SK-N-SH (cell line): ENCODE results near the gene WSB2.
"Not testable (repeated sequence)": the region's sequence is repeated elsewhere in the genome, so short reads cannot be mapped to it uniquely, and the experiment has no call there.

Experiments
- CTCF ChIP-seq: fragments of 200-600 bp; sonication (generic); IDR thresholded peaks from 2 replicates; pipeline ENCODE4 v1.6.1; 2017; ENCODE audit warnings: antibody characterized with exemption, mild to moderate bottlenecking, moderate library complexity
- MAX ChIP-seq: IDR thresholded peaks from 2 replicates; pipeline ENCODE4 v1.4.0; 2012; ENCODE audit warnings: low read depth
- POLR2AphosphoS5 ChIP-seq: IDR thresholded peaks from 2 replicates; pipeline ENCODE4 v1.6.1; 2012; ENCODE audit warnings: low read depth, low read length

GRCh38 chr12:118022097-118022727, 38.8 kb downstream of the WSB2 start:
- TF ChIP-seq MAX, POLR2AphosphoS5, CTCF: not testable (repeated sequence)
